Aorta (tissue), 5 donors: ENCODE data around the gene GALNT13. TPM values are rescaled to one million over a fixed set of nuclear protein-coding genes. Genes with fewer than 3 reads are reported as not detected.

Experiments used
- ATAC-seq: fragments of 200-7000 bp; cut with Tn5 transposase; one replicate; pipeline ENCODE4 v1.9.1; 2022; ENCODE audit warnings: moderate library complexity; ENCODE audit not compliant: low FRiP score
- DNase-seq, 2 donors: peaks; one replicate each; pipeline ENCODE4 v3.0.0-alpha.2; 2020
- H3K27ac ChIP-seq, 2 donors: one replicate each; pipeline ENCODE4 v1.5.1; 2013; ENCODE audit warnings: low read length in 2 of 2, mild to moderate bottlenecking in 2 of 2, moderate library complexity in 2 of 2, control low read depth in 1 of 2, inconsistent platforms in 1 of 2, low read depth in 1 of 2
- H3K27me3 ChIP-seq, 2 donors: one replicate each; pipeline ENCODE4 v1.6.1; 2013; ENCODE audit warnings: control low read depth in 1 of 2, low read length in 1 of 2, mild to moderate bottlenecking in 1 of 2, moderate library complexity in 1 of 2; ENCODE audit not compliant: insufficient read depth in 2 of 2, control insufficient read depth in 1 of 2
- H3K36me3 ChIP-seq, 2 donors: one replicate each; pipeline ENCODE4 v1.6.1; 2013; ENCODE audit warnings: control low read depth in 1 of 2, low read length in 1 of 2, mild to moderate bottlenecking in 1 of 2; ENCODE audit not compliant: insufficient read depth in 2 of 2, control insufficient read depth in 1 of 2
- H3K4me1 ChIP-seq, 2 donors: one replicate each; pipeline ENCODE4 v1.6.1; 2013; ENCODE audit warnings: low read length in 2 of 2, control low read depth in 1 of 2, mild to moderate bottlenecking in 1 of 2, moderate library complexity in 1 of 2; ENCODE audit not compliant: insufficient read depth in 2 of 2, control insufficient read depth in 1 of 2
- H3K4me3 ChIP-seq, 2 donors: one replicate each; pipeline ENCODE4 v1.5.1; 2013; ENCODE audit warnings: low read length in 2 of 2, control low read depth in 1 of 2, mild to moderate bottlenecking in 1 of 2
- H3K9me3 ChIP-seq: one replicate; pipeline ENCODE4 v1.6.1; 2013; ENCODE audit warnings: mild to moderate bottlenecking, low read length; ENCODE audit not compliant: control insufficient read depth
- WGBS, 2 donors: extraction: QIAGEN DNeasy Blood & Tissue Kit; methylation state at CpG; one replicate each; pipeline ENCODE4 v1.1.7; 2013; 5-methylcytosine and 5-hydroxymethylcytosine counted together
- intact Hi-C, 2 donors: fragments of 100-400 bp; cut with DNase I; formaldehyde crosslinking; loops; one replicate each; pipeline versions ENCODE4 v1.14.2 to v1.15.0; 2022
- polyA plus RNA-seq, 2 donors: library from polyadenylated mRNA; stranded (reverse); fragments of 200-250 nt; gene quantifications; one replicate each; pipeline ENCODE4 v1.2.3, GENCODE V29; 2013
- total RNA-seq, 2 donors: library from RNA; stranded (reverse); fragmentation: NEBNext Ultra II Directional; extraction: Animal tissue kit (Norgen Biotek cat#: 25700); gene quantifications; one replicate each; pipeline ENCODE4 v1.2.1, GENCODE V29; 2021
- donor health status: healthy with polysubstance abuse.
- donor health status: Bipolar disorder and iron deficiency.
- donor health status: DM: no; HTN: no; CAD: no.
- donor health status: DM: no; HTN: no; CAD: no.
- donor health status: DM: yes; HTN: yes; CAD: no.

GALNT13 gene
- total and polyA plus RNA-seq, 4 donors = 0.74 to 4.9 (median 1.3) TPM

GRCh38 chr2:154198866-154199265, 327.1 kb downstream of the GALNT13 start:
- H3K4me3 ChIP-seq = no peak overlapping the region
- no peak for ATAC-seq
- H3K36me3 ChIP-seq = no peaks in the 10 kb centered on the region
- H3K9me3 ChIP-seq = no peaks in the 10 kb centered on the region
- no peaks in the 10 kb centered on the region for H3K27me3 ChIP-seq
- no peaks in the 10 kb centered on the region for H3K4me1 ChIP-seq
- intact Hi-C loops = no loop called here
- no peak overlapping the region for H3K27ac ChIP-seq
- DNase-seq = no peak
- 21 to 22% methylated on average over 1 of the region's 1 CpG for WGBS, 2 donors

GRCh38 chr2:154203206-154203605, 331.5 kb downstream of the GALNT13 start:
- Histone ChIP-seq H3K4me1 (no peaks in the 10 kb centered on the region), H3K9me3 (no peaks in the 10 kb centered on the region), H3K27me3 (no peaks in the 10 kb centered on the region), H3K4me3 (no peak overlapping the region), H3K27ac (no peak overlapping the region), H3K36me3 (no peaks in the 10 kb centered on the region)
- no peak for ATAC-seq
- no peak for DNase-seq
- intact Hi-C loops = no loop called here

- no peak for ATAC-seq
- H3K4me1 ChIP-seq = no peaks in the 10 kb centered on the region
- H3K9me3 ChIP-seq = no peaks in the 10 kb centered on the region
- no peaks in the 10 kb centered on the region for H3K36me3 ChIP-seq
- 76 to 87% methylated on average over 2 of the region's 2 CpGs for WGBS, 2 donors
- DNase-seq = no peak
- H3K27me3 ChIP-seq = no peaks in the 10 kb centered on the region
- H3K27ac ChIP-seq = no peak overlapping the region
- intact Hi-C loops = no loop called here
- no peak overlapping the region for H3K4me3 ChIP-seq
Observed at GRCh38 chr2:154203902-154204301, 332.2 kb downstream of the GALNT13 start.

GRCh38 chr2:154207288-154208047, 335.7 kb downstream of the GALNT13 start:
- ATAC-seq = no peak

DNA sequence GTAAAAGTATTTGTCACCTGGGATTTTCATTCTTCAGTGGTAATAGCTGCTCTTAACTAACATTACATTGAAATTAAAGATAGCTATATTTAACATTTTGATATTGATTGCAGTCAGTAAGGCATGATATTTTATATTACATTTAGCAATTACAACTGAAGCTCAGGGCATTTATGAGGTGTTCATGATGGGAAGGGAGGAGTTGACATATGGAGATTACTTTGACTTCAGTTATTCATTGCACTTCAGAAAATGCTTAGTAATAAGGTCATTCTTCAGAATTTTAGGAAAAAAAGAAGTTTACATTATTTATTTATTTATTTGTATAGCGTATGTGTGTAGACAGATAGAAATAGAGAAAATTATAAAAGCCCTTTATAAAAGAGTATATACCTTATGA, 352.0 kb downstream of the GALNT13 start:
- Histone ChIP-seq H3K4me1 (no peaks in the 10 kb centered on the region), H3K27ac (no peak overlapping the region), H3K4me3 (no peak overlapping the region), H3K9me3 (no peaks in the 10 kb centered on the region), H3K36me3 (no peaks in the 10 kb centered on the region), H3K27me3 (no peaks in the 10 kb centered on the region)
- intact Hi-C loops = no loop called here
- 97 to 98% methylated on average over 1 of the region's 1 CpG for WGBS, 2 donors
- ATAC-seq = no peak
- no peak for DNase-seq

More at GRCh38 chr2:154207288-154208047, 335.7 kb downstream of the GALNT13 start:
- Histone ChIP-seq H3K4me3 (no peak overlapping the region), H3K4me1 (no peaks in the 10 kb centered on the region), H3K27me3 (no peaks in the 10 kb centered on the region), H3K36me3 (no peaks in the 10 kb centered on the region), H3K9me3 (no peaks in the 10 kb centered on the region), H3K27ac (no peak overlapping the region)
- WGBS, 2 donors = 81 to 85% methylated on average over 2 of the region's 2 CpGs
- no peak for DNase-seq
- intact Hi-C loops = no loop called here

DNA sequence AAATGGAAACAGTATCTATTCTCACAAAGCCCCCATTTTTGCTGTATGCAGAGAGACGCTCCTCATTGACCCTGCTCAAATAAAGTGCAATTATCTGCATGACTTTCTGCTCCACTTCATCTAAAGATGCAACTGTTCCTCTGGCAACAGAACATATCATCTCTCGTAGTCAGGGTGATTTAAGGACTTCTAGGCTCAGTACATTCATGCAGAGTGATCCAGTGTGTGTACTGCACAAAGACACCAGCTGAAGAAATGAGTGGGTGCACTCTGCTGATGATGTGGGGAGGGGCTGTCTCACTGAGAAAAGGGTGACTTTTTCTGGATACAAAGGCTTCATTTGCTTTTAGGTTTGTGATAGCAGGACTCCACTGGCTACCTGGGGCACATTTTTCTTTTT, 355.2 kb downstream of the GALNT13 start:
- Histone ChIP-seq H3K9me3 (no peaks in the 10 kb centered on the region), H3K36me3 (no peaks in the 10 kb centered on the region), H3K27ac (no peak overlapping the region), H3K27me3 (no peaks in the 10 kb centered on the region), H3K4me1 (no peaks in the 10 kb centered on the region), H3K4me3 (no peak overlapping the region)
- intact Hi-C loops = no loop called here
- DNase-seq (no peak), ATAC-seq (no peak)
- WGBS, 2 donors = 61 to 64% methylated on average over 2 of the region's 2 CpGs

GRCh38 chr2:154228566-154229280, 357.0 kb downstream of the GALNT13 start:
- no peak for DNase-seq
- no peaks in the 10 kb centered on the region for H3K4me1 ChIP-seq
- intact Hi-C loops = no loop called here
- ATAC-seq = no peak
- H3K27ac ChIP-seq = no peak overlapping the region
- no peak overlapping the region for H3K4me3 ChIP-seq
- 53 to 60% methylated on average over 3 of the region's 3 CpGs for WGBS, 2 donors
- H3K36me3 ChIP-seq = no peaks in the 10 kb centered on the region
- no peaks in the 10 kb centered on the region for H3K9me3 ChIP-seq
- H3K27me3 ChIP-seq = no peaks in the 10 kb centered on the region

GRCh38 chr2:154229966-154230365, 358.2 kb downstream of the GALNT13 start:
- Histone ChIP-seq H3K27ac (no peak overlapping the region), H3K27me3 (no peaks in the 10 kb centered on the region), H3K4me3 (no peak overlapping the region), H3K9me3 (no peaks in the 10 kb centered on the region), H3K4me1 (no peaks in the 10 kb centered on the region), H3K36me3 (no peaks in the 10 kb centered on the region)
- ATAC-seq (no peak), DNase-seq (no peak)
- intact Hi-C loops = no loop called here

GRCh38 chr2:154231021-154231420, 359.3 kb downstream of the GALNT13 start:
- WGBS, 2 donors = 4 to 17% methylated on average over 1 of the region's 1 CpG
- Histone ChIP-seq H3K27ac (no peak overlapping the region), H3K36me3 (no peaks in the 10 kb centered on the region), H3K4me3 (no peak overlapping the region), H3K4me1 (no peaks in the 10 kb centered on the region), H3K27me3 (no peaks in the 10 kb centered on the region), H3K9me3 (no peaks in the 10 kb centered on the region)
- intact Hi-C loops = no loop called here
- DNase-seq (no peak), ATAC-seq (no peak)
